KMS-11 (cell line): ENCODE measurements around the gene SEL1L3.

Experiments used
- H2AFZ ChIP-seq: fragments of 200-600 bp; sonication (generic); 2 replicates; pipeline ENCODE4 v1.6.1; 2016; ENCODE audit warnings: antibody characterized with exemption, mixed run types, low read depth
- H3K27ac ChIP-seq: fragments of 200-600 bp; sonication (generic); 2 replicates; pipeline ENCODE4 v1.6.1; 2016; ENCODE audit warnings: mild to moderate bottlenecking, mixed run types
- H3K27me3 ChIP-seq: fragments of 200-600 bp; sonication (generic); 2 replicates; pipeline ENCODE4 v1.6.1; 2017; ENCODE audit warnings: mild to moderate bottlenecking, low read depth, mixed run types, moderate library complexity; ENCODE audit not compliant: insufficient read depth
- H3K36me3 ChIP-seq: fragments of 200-600 bp; sonication (generic); 2 replicates; pipeline ENCODE4 v1.6.1; 2017; ENCODE audit warnings: mild to moderate bottlenecking, mixed run types; ENCODE audit not compliant: insufficient read depth
- H3K4me1 ChIP-seq: fragments of 200-600 bp; sonication (generic); 2 replicates; pipeline ENCODE4 v1.6.1; 2016; ENCODE audit warnings: mild to moderate bottlenecking, low read depth, mixed run types; ENCODE audit not compliant: poor library complexity, severe bottlenecking
- H3K4me2 ChIP-seq: fragments of 200-600 bp; sonication (generic); 2 replicates; pipeline ENCODE4 v1.7.0; 2016; ENCODE audit warnings: mild to moderate bottlenecking, mixed run types
- H3K4me3 ChIP-seq: fragments of 200-600 bp; sonication (generic); IDR thresholded peaks from 2 replicates; pipeline ENCODE4 v1.6.1; 2017; ENCODE audit warnings: low read depth, low read length, mixed read lengths; ENCODE audit not compliant: insufficient read depth
- H3K79me2 ChIP-seq: fragments of 200-600 bp; sonication (generic); 2 replicates; pipeline ENCODE4 v1.6.1; 2016; ENCODE audit warnings: low read depth, mixed run types; ENCODE audit not compliant: insufficient read depth
- H3K9ac ChIP-seq: fragments of 200-600 bp; sonication (generic); 2 replicates; pipeline ENCODE4 v1.6.1; 2016; ENCODE audit warnings: mild to moderate bottlenecking, mixed run types
- H4K20me1 ChIP-seq: fragments of 200-600 bp; sonication (generic); 2 replicates; pipeline ENCODE4 v1.6.1; 2016; ENCODE audit warnings: mild to moderate bottlenecking, mixed run types; ENCODE audit not compliant: insufficient read depth
- TF ChIP-seq, protein P1 (sequence below): fragments of 200-600 bp; sonication (generic); conservative IDR thresholded peaks from 2 replicates; pipeline ENCODE4 v1.6.1; 2017; ENCODE audit warnings: low read depth, mild to moderate bottlenecking, antibody characterized with exemption, low read length, moderate library complexity, mixed read lengths

The SEL1L3 gene

DNA sequence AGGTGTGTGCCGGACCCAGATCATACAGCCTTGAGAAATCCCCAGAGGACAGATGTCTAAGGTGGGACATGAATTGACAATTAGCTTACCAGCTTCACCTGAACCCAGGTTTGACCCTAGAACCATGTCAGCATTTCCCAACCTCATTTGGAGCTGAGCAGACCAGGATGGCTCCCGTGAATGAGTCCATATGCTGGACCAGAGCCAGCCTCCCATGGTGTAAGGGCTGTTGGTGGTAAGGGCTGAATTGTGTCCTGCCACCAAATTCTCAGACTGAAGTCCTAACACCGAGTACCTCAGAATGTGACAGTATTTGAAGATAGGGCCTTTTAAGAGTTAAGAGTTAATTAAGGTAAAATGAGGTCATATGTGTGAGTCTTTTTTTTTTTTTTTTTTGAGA lies 118.8 kb downstream of the SEL1L3 start:
- no peak overlapping the region for H3K27ac ChIP-seq
- TF ChIP-seq, protein P1, sequence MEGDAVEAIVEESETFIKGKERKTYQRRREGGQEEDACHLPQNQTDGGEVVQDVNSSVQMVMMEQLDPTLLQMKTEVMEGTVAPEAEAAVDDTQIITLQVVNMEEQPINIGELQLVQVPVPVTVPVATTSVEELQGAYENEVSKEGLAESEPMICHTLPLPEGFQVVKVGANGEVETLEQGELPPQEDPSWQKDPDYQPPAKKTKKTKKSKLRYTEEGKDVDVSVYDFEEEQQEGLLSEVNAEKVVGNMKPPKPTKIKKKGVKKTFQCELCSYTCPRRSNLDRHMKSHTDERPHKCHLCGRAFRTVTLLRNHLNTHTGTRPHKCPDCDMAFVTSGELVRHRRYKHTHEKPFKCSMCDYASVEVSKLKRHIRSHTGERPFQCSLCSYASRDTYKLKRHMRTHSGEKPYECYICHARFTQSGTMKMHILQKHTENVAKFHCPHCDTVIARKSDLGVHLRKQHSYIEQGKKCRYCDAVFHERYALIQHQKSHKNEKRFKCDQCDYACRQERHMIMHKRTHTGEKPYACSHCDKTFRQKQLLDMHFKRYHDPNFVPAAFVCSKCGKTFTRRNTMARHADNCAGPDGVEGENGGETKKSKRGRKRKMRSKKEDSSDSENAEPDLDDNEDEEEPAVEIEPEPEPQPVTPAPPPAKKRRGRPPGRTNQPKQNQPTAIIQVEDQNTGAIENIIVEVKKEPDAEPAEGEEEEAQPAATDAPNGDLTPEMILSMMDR = no peak
- no peak overlapping the region for H2AFZ ChIP-seq
- H3K4me3 ChIP-seq = no peak overlapping the region
- H3K79me2 ChIP-seq = no peaks in the 10 kb centered on the region
- H3K36me3 ChIP-seq = no peaks in the 10 kb centered on the region
- no peaks in the 10 kb centered on the region for H3K4me1 ChIP-seq
- H4K20me1 ChIP-seq = no peaks in the 10 kb centered on the region
- H3K4me2 ChIP-seq = no peak overlapping the region
- no peaks in the 10 kb centered on the region for H3K27me3 ChIP-seq
- no peak overlapping the region for H3K9ac ChIP-seq

DNA sequence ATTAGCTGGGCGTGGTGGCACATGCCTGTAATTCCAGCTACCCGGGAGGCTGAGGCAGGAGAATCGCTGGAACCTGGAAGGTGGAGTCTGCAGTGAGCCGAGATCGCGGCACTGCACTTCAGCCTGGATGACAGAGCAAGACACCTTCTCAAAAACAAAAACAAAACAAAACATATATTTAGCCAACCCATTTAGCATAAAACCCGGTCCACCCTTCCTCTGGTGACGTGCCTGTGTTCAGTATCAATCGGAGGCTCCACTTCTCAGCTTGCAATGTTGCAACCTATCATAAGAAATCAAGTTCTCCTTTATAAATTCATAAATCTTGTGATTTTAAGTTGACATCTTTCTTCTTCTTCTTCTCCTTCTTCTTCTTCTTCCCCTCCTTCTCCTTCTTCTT lies 133.2 kb downstream of the SEL1L3 start:
- Histone ChIP-seq H3K4me2 (no peak overlapping the region), H3K9ac (no peak overlapping the region), H3K4me1 (no peaks in the 10 kb centered on the region), H3K27me3 (no peaks in the 10 kb centered on the region), H3K79me2 (no peaks in the 10 kb centered on the region), H3K4me3 (no peak overlapping the region), H3K27ac (no peak overlapping the region), H4K20me1 (no peaks in the 10 kb centered on the region), H3K36me3 (no peaks in the 10 kb centered on the region), H2AFZ (no peak overlapping the region)
- TF ChIP-seq, protein P1 = no peak

DNA sequence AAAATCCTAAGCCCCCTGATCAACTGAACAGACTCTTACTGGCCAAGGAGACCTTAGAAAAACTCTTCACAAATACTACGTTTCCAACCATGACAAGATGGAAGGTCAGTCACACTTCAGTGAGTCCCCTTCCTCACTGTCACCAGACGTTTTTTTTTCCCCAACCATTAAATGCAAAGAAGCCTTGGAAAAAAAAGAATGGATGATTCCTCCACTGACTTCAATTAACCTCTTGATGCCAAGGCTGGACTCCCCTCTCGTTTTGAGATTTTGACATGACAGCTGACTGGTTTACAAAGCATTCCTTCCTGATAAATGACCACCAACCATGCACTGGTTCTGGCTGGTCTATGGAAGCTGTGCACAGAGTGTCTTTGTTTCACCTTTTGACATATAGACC lies 133.9 kb downstream of the SEL1L3 start:
- Histone ChIP-seq H3K36me3 (no peaks in the 10 kb centered on the region), H3K27me3 (no peaks in the 10 kb centered on the region), H3K9ac (no peak overlapping the region), H4K20me1 (no peaks in the 10 kb centered on the region), H3K4me3 (no peak overlapping the region), H3K4me1 (no peaks in the 10 kb centered on the region), H3K27ac (no peak overlapping the region), H3K4me2 (no peak overlapping the region), H2AFZ (no peak overlapping the region), H3K79me2 (no peaks in the 10 kb centered on the region)
- TF ChIP-seq, protein P1 = no peak

DNA sequence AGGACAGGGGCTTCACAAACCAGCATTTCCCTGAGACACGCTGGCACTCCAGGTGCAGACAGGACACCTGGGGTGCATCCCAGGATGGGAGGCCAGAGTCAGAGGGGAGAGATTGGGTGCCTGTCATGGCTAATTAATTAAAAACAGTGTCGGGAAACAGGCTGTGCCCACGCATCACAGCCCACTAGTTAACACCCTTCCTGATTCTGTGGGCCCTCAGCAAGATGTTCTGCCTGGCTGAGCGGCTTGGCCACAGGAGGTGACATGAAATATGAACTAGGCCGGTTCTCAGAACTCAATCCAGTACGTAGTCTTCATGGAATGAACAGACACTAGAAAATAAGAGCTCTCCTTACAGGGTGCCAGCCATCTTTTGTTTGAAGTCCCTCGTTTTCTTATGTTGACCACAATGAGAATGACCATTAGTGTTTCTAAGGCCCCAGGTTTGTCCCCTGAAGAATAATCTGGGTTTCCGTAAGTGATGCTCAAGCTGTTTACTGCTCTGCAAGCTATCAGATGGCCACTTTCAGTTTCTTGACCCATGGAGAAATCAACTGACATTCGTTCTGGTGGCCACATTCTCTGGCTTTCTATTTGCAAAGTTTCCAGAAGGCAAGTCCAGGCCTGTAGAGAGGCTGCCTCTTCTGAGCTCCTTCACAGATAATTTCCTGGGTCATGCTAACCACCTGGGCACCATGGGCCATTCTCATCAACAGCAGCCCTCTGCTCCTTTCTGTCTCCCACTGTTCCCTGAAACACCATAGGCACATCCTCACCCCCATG lies 134.9 kb downstream of the SEL1L3 start:
- H2AFZ ChIP-seq = no peak overlapping the region
- H3K9ac ChIP-seq = no peak overlapping the region
- no peaks in the 10 kb centered on the region for H4K20me1 ChIP-seq
- H3K4me1 ChIP-seq = no peaks in the 10 kb centered on the region
- H3K79me2 ChIP-seq = no peaks in the 10 kb centered on the region
- no peak overlapping the region for H3K4me2 ChIP-seq
- H3K4me3 ChIP-seq = no peak overlapping the region
- H3K27me3 ChIP-seq = no peaks in the 10 kb centered on the region
- TF ChIP-seq, protein P1 = no peak
- H3K27ac ChIP-seq = no peak overlapping the region
- no peaks in the 10 kb centered on the region for H3K36me3 ChIP-seq
